MCF 10A (cell line): Measurements from ENCODE around the gene RNF220. TPM values are rescaled to one million over a fixed set of nuclear protein-coding genes. Genes with fewer than 3 reads are reported as not detected.
A peak's percentile ranks its signal among the peaks of the same experiment; 100 is the strongest.

Experiments used
- BruUV-seq: library from RNA; stranded (reverse); fragments of 400-500 nt; replicated peaks from 2 replicates; lab custom pipeline; 2021; lab: Mats Ljungman, UMichigan
- CTCF ChIA-PET: fragments of 300-600 bp; sonication (Branson Sonifier 250); formaldehyde crosslinking; extraction: SDS; loops from one replicate; lab custom pipeline; 2021; ENCODE audit warnings: antibody characterized with exemption, inconsistent platforms; lab: Yijun Ruan, JAX
- POLR2A ChIA-PET: fragments of 300-600, 350-650 bp; sonication (Branson Sonifier 250); formaldehyde crosslinking; extraction: SDS; loops from one replicate; lab custom pipeline; 2020; ENCODE audit warnings: antibody characterized with exemption, inconsistent platforms; lab: Yijun Ruan, JAX
- DNase-seq: peaks from one replicate; pipeline ENCODE4 v3.0.0-alpha.2; 2018; ENCODE audit not compliant: unreplicated experiment
- H3K27ac Mint-ChIP-seq: one replicate; pipeline ENCODE4 v1.8.0; 2022; ENCODE audit warnings: mild to moderate bottlenecking, low read depth, mixed read lengths; ENCODE audit not compliant: unreplicated experiment
- H3K27me3 Mint-ChIP-seq: one replicate; pipeline ENCODE4 v1.8.0; 2022; ENCODE audit warnings: mixed read lengths; ENCODE audit not compliant: insufficient read depth, unreplicated experiment
- H3K36me3 Mint-ChIP-seq: one replicate; pipeline ENCODE4 v1.8.0; 2022; ENCODE audit warnings: mild to moderate bottlenecking, moderate library complexity, mixed read lengths; ENCODE audit not compliant: insufficient read depth, unreplicated experiment
- H3K4me1 Mint-ChIP-seq: one replicate; pipeline ENCODE4 v1.8.0; 2022; ENCODE audit warnings: mixed read lengths; ENCODE audit not compliant: insufficient read depth, unreplicated experiment
- H3K4me3 Mint-ChIP-seq: one replicate; pipeline ENCODE4 v1.8.0; 2022; ENCODE audit warnings: mild to moderate bottlenecking, moderate library complexity, mixed read lengths; ENCODE audit not compliant: unreplicated experiment
- H3K9me3 Mint-ChIP-seq: one replicate; pipeline ENCODE4 v1.8.0; 2022; ENCODE audit warnings: mixed read lengths; ENCODE audit not compliant: unreplicated experiment
- intact Hi-C: fragments of 100-400 bp; cut with micrococcal nuclease; formaldehyde crosslinking; loops from 2 replicates; pipeline ENCODE4 v1.14.1; 2022
- total RNA-seq: library from RNA; stranded (reverse); gene quantifications from 2 replicates; pipeline ENCODE4 v1.2.3, GENCODE V29; 2022
- TF ChIP-seq, protein P1 (sequence below): fragments of 200-600 bp; IDR thresholded peaks from one replicate; pipeline ENCODE4 v1.8.0; 2022; ENCODE audit warnings: antibody characterized with exemption, mild to moderate bottlenecking; ENCODE audit not compliant: unreplicated experiment

RNF220 gene
- total RNA-seq, 1 experiment from 2014 or later = 67.1 TPM

DNA sequence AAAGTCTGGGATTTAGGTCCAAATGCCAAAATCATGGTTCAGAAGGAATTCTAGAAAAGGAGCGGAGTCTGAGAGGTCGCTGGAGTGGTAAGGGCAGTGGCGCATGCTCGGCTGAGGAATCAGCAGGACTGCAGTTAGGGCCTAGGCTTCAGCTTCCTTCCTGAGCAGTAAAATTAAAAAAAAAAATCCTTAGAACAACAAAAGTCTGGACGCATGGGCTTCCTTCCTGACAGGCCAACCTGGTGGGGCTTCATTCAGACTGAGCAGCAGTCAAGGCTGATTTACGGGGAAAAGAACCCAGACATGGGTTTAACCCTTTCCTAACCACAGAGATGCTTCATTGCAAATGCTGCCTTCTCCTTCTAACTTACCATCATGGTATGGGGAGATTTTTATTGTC lies 17.1 kb downstream of the RNF220 start:
- intact Hi-C loops = no loop called here
- TF ChIP-seq, protein P1, sequence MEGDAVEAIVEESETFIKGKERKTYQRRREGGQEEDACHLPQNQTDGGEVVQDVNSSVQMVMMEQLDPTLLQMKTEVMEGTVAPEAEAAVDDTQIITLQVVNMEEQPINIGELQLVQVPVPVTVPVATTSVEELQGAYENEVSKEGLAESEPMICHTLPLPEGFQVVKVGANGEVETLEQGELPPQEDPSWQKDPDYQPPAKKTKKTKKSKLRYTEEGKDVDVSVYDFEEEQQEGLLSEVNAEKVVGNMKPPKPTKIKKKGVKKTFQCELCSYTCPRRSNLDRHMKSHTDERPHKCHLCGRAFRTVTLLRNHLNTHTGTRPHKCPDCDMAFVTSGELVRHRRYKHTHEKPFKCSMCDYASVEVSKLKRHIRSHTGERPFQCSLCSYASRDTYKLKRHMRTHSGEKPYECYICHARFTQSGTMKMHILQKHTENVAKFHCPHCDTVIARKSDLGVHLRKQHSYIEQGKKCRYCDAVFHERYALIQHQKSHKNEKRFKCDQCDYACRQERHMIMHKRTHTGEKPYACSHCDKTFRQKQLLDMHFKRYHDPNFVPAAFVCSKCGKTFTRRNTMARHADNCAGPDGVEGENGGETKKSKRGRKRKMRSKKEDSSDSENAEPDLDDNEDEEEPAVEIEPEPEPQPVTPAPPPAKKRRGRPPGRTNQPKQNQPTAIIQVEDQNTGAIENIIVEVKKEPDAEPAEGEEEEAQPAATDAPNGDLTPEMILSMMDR = no peak
- DNase-seq = no peak
- Mint-ChIP-seq H3K27me3 (no peaks in the 10 kb centered on the region), H3K36me3 (no peaks in the 10 kb centered on the region), H3K4me3 (no peak overlapping the region), H3K4me1 (peaks cover 35% of the 10 kb centered on the region), H3K9me3 (no peaks in the 10 kb centered on the region), H3K27ac (peak overlapping the region; percentile 32)
- ChIA-PET CTCF (interaction anchor here (0.5 to 0.9 kb wide), 2 partner anchors 173 to 255 kb away, joined by 3 read pairs; no protein-coding TSS in a partner anchor), POLR2A (interaction anchor here (0.7 to 4.1 kb wide), 5 partner anchors 90 to 166 kb away, joined by 3 to 26 read pairs (median 7); no protein-coding TSS in a partner anchor)
- BruUV-seq = no TSS peak

DNA sequence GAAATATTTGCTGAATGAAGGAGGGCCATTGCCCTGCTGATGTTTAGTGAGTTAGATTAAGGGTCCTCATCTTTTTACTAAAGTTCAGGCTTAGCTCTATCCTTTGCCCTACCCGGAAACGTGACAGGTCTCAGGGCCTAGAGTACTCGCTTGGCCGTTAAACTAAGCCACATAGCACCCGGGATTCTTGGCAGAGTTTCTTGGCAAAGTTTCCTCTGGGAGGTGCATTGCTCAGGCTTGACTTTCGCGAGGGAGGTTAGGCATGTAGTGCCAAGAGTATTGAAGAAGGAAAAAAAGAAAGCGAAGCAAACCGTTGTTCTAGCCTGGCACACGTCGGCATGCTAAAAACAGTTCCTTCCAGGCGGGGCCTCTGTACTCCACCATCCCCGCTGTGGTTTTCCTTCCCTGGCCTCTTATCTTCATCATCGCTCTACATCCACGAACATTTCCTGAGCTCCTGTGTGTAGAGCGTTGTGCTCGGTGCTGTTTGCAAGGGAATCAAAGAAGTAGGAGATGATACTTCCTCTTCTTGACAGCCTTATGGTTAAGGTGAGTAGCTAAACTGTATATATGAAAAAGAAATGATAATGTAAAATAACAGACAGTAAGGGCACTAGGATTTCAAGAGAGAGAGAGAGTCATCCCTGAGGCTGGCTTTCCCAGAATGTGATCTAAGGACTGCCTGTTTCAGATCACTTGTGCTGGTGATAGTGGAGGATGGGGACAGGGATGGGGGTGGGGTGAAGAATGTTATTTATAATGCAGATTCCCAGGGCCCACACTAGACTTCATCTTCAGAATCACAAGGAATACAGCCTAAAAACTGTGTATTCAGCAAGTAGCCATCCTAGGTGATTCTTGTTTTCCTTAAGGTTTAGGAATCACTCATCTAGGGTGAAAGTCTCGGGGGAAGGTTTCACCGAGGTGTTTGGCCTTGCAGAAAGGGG lies 18.8 kb downstream of the RNF220 start:
- ChIA-PET CTCF (interaction anchor here (0.6 to 1.9 kb wide), 8 partner anchors 44 to 430 kb away, joined by 3 to 7 read pairs (median 4); no protein-coding TSS in a partner anchor), POLR2A (interaction anchor here (0.6 to 4.1 kb wide), 21 partner anchors 8 to 251 kb away, joined by 3 to 26 read pairs (median 4); partner anchors contain the start of gene ARMH1)
- TSS peak; percentile 51 for BruUV-seq
- peaks cover 36% of the 10 kb centered on the region for H3K4me1 Mint-ChIP-seq
- DNase-seq = peak; percentile 98
- peak overlapping the region; percentile 89 for H3K27ac Mint-ChIP-seq
- H3K4me3 Mint-ChIP-seq = peak overlapping the region; percentile 73
- H3K9me3 Mint-ChIP-seq = no peaks in the 10 kb centered on the region
- no peaks in the 10 kb centered on the region for H3K27me3 Mint-ChIP-seq
- intact Hi-C loops = loop anchor here (1.0 kb wide), 1 partner anchor 46 kb away; no protein-coding TSS in a partner anchor
- H3K36me3 Mint-ChIP-seq = no peaks in the 10 kb centered on the region
- TF ChIP-seq, protein P1 = no peak

DNA sequence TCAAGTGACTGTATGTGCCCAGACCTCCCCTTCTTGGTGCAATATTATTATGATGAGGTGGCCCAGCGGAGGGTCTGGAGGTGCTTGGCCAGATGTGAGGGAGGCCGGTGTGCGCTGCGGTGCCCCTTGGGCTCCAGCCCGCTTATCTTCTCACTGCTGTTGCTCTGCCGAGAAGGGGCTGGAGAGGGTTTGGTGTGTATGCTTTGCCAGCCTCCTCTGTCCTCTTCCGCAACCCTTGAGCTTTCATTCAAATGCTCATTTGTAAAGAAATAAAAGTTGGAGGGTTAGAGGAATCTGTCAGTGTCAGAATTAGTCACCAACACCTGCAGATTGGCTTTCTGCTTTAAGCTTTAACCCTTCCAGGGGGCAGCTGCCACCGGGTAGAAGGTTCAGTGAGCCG lies 19.7 kb downstream of the RNF220 start:
- ChIA-PET POLR2A (interaction anchor here (0.6 to 4.1 kb wide), 11 partner anchors 11 to 207 kb away, joined by 3 to 26 read pairs (median 6); no protein-coding TSS in a partner anchor), CTCF (interaction anchor here (0.8 to 2.2 kb wide), 5 partner anchors 47 to 228 kb away, joined by 3 to 15 read pairs (median 4); no protein-coding TSS in a partner anchor)
- Mint-ChIP-seq H3K36me3 (no peaks in the 10 kb centered on the region), H3K4me1 (peaks cover 42% of the 10 kb centered on the region), H3K27ac (peak overlapping the region; percentile 89), H3K4me3 (peak overlapping the region; percentile 73), H3K27me3 (no peaks in the 10 kb centered on the region), H3K9me3 (no peaks in the 10 kb centered on the region)
- intact Hi-C loops = no loop called here
- TF ChIP-seq, protein P1 = no peak
- no TSS peak for BruUV-seq
- DNase-seq = no peak
